NCI-H460 (cell line): ENCODE measurements around the gene RAB11FIP4. TPM values are rescaled to one million over a fixed set of nuclear protein-coding genes. Genes with fewer than 3 reads are reported as not detected.

Experiments used
- DNase-seq: peaks from one replicate; pipeline ENCODE4 v3.0.0-alpha.2; 2016; ENCODE audit warnings: low read depth; ENCODE audit errors: extremely low read depth
- total RNA-seq: library from RNA; depleted of rRNA; stranded (reverse); fragments of >200 nt; shearing (Covaris generic); gene quantifications from 2 replicates; pipeline ENCODE4 v1.2.3, GENCODE V29; 2014

RAB11FIP4 gene
- total RNA-seq, 1 experiment from 2014 or later = 0.97 TPM

DNA sequence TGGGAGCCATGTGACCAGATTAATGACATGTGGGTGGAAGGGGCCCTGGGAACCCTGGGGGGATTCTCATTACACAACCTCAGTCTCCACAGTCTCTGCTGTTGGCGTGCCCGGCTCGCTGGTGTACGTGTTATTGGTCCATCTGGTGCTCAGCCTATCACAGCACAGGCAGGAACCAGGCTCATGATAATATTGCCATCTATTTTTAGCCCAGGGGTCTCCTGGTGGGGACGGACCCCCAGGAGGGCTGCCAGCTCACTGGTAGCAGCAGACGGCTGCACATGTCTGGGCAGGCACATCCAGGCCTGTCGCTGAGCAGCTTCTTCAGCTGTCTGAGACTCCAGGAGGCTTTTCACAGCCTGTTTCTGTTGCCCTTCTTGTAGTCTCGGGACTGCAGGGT is 123.8 kb downstream of the RAB11FIP4 start:
- no peak for DNase-seq

DNA sequence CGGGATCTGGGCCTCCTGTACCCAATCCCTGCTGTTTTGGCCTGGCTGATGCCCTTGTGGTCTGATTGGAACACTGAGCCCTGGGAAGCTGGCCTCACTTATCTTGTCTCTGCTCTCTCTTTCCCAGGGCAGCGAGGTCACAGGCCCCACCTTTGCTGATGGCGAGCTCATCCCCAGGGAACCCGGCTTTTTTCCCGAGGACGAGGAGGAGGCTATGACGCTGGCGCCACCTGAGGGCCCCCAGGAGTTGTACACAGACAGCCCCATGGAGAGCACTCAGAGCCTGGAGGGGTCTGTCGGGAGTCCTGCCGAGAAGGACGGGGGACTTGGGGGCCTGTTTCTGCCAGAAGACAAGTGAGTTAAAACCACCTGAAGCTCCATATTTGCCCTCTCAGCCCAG is 126.0 kb downstream of the RAB11FIP4 start:
- DNase-seq = no peak

DNA sequence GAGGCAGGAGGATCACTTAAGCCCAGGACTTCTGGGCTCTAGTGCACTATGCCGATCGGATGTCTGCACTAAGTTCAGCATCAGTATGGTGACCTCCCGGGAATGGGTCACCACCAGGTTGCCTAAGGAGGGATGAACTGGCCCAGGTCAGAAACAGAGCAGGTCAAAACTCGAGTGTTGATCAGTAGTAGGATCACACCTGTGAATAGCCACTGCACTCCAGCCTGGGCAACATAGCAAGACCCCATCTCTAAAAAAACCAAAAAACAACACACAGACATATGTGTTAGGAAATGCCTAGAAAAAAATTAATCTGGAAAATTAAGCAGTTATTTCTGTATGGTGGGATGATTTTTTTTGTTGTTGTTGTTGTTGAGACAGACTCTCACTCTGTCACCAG is 127.0 kb downstream of the RAB11FIP4 start:
- no peak for DNase-seq

DNA sequence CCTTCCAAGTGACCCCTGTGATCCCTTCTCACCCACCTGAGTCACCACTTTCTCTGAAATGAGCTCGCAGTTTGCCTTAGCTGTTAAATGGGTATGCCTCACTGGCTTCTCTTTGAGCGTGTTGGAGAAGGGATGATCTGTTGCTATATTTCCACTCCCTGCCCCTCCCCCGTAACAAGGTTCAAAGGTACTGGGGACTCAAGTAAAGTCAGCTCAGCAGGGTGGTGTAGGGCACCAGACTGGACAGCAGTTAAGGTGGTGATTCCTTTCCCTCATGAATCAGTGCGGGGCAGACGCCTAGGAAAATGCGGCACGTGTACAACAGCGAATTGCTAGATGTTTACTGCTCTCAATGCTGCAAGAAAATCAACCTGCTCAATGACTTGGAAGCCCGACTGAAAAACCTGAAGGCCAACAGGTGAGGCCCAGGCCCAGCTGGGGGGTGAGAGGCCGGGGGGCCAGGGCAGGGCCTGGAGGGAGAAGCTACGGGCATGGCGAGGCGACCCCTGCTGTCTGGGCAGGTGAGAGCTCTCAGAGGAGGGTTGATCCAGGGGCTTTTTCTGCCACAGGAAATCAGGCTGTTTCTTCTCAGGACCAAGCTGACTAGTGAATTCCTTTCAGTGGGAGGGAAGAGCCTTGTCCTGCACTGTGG is 130.3 kb downstream of the RAB11FIP4 start:
- no peak for DNase-seq

- DNase-seq = no peak
Observed at GRCh38 chr17:31522284-31522931, 130.9 kb downstream of the RAB11FIP4 start.

DNA sequence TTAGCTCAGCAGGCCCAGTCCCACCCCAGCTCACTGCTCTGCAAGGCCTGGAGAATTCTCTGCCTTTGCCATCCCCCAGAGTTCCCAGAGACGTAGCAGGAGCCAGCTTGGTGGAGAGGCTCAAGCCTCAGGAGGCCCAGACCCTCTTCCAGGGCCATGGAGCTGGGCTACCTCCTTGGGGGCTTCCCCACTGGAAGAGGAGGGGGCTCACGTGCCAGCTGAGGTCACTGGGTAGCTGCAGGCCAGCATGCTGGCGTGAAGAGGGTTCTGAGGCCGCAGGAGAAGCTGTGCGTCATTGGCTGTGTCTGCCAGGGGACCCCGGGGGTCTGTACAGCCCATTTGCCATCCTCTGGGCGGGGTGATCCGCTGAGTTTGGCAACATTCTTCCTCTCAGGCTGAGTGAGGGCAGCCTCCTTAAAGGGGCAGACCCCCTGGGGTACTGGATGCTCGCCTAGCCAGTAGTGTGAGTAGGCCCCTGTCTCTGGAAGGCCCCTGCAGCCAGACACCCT is 131.6 kb downstream of the RAB11FIP4 start:
- DNase-seq = no peak

DNA sequence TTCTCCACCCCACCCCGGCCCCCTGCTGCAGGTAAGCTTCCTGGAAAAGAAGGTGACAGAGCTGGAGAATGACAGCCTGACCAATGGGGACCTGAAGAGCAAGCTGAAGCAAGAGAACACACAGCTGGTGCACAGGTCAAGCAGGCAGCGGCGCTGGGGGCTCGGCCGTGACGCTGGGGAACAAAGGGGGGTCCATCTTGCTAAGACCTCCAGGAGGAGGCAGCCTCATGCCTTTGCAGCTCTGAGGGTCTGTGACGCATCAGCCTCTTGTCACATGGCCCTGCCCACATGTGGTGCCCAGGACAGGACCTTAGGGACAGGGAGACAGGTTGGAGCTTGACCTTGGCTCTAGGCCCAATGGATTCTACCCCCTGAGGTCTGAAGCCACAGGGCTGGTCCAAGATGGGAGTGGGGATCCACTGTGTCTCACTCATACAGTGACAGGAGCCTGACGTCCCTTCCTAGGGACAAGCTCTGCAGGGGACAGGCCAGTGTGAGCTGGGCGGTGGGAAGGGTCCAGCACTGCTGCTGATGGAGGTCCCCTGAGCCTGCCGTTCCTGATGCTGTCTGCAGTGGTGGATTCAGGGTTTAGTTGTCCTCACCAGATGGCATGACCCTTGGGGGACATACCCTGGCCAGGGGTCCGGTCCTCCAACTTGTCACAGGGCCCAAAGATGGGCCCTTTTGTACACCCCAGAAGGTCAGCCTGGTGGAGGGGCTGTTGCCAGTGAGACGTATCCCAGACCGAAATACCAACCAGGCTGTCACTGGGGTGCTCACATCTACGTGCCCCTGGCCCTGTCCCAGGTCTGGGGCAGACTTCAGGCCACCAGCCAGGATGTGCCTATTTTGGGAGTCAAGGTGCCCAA is 132.6 kb downstream of the RAB11FIP4 start:
- DNase-seq = no peak

GRCh38 chr17:31524926-31525800 is 133.7 kb downstream of the RAB11FIP4 start:
- DNase-seq = peak; percentile 78

- DNase-seq = peak; percentile 47
Observed at GRCh38 chr17:31525801-31526549, 134.5 kb downstream of the RAB11FIP4 start.

DNA sequence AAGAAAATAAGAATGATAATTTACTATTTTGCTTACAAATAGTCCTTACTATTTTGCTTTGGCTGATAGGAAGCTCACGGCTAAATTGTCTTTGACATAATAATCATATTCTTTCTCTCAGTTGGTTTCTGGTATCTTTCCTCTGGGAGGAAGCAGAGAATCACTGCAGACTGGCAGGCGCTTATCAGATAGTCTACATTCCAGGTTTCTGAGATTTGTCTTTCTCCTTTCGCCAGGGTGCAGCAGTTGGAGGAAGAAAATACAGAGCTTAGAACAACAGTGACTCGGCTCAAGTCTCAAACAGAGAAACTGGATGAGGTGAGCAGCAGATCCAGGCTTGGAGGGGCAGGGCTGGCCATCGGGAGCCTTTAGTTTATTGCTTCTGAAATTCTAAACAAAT is 136.1 kb downstream of the RAB11FIP4 start:
- DNase-seq = no peak

- no peak for DNase-seq
Observed at GRCh38 chr17:31528291-31528874, 136.9 kb downstream of the RAB11FIP4 start.

DNA sequence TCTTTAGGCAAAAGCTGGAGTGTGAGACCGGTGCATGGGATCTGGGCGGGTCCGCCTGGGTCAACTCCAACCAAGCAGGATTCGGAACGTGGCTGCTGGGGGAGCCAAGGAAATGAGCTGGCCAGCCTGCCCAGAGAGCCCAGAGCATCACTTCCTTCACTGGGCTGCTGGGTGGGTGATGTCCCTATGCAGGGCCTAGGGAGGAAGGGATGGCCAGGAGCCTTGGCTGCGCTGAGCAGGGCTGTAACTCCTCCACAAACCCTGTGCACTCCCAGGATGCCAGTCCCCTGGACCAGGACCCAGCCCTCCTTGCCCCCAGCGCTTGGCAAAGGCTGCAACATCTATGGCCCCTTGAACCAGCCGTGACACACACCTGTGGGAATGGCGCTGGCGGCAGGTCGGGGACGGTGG is 138.4 kb downstream of the RAB11FIP4 start:
- no peak for DNase-seq

DNA sequence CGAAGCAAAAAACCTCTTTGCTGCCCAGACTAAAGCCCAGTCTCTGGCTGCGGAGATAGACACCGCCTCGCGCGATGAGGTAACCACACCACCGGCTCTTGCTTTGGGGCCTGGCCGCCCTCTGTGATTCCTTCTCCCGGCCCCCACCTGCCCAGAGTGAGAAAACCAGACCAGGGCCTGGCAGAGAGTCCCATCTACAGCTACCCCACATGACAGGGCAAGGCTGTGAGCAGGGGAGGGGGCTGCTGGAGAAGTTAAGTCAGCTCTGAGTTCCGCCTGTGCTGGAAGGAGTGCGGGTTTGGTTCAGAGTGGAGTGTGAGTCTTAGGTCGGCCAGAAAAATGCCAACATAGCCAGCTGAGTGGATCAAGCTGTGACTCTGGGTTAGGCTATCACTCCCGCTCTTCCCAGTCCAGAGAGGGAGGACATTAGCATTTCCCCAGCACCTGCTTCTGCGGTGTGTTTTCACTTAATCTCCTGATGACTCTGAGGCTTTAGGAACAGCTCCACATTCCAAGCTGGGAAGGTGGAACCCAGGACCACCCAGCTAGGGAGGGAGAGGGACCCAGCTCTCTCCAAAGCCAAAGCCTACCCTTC is 139.0 kb downstream of the RAB11FIP4 start:
- no peak for DNase-seq

- no peak for DNase-seq
Observed at GRCh38 chr17:31531336-31531980, 140.0 kb downstream of the RAB11FIP4 start.

DNA sequence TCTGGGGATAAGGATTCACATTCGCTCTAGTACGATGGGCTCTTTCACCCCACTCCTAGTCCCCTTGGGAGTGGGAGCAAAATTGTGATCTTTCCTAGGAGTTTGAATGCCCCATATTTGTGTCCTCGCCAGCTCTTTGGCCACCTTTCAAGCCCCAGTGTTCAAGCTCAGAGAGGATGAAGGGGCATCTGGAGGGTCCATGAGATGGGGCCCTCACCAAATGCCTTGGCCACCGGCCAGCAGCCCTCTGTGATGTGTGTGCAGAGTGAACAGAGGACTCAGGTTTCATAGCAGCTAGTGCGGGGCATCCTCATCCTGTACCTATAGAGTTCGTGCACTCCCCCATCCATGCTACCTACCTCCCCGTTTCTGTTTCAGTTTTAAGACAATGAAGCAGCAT is 140.6 kb downstream of the RAB11FIP4 start:
- no peak for DNase-seq

DNA sequence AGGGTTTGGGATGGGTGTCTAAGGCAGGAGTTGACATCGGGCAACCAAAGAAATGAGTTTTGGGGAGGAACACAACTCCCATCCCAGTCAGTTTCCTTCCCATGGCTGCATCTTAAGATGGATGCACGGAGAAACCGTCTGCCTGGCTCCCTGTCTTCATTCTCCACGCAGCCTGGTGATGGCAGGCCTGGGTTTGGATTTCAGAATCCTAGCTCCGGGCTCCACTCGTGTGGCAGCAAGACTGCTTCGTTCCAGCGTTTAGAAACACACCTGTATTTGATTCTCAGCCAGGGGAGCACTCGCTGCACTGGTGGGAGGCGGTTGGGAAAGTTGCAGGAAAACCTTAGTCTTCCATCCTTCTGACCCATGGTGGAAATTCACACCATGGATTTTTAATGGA is 141.1 kb downstream of the RAB11FIP4 start:
- DNase-seq = no peak

- DNase-seq = no peak
Observed at GRCh38 chr17:31533546-31534155, 142.2 kb downstream of the RAB11FIP4 start.
